Measurements from ENCODE around the gene GRK2.

- TF ChIP-seq GATA2 (IDR thresholded peaks at IDR 0.05; ENCODE audit: low read depth, low read length) (no peak), GATA3 (IDR thresholded peaks at IDR 0.05; ENCODE audit: low read depth, low read length) (no peak)
Measured at GRCh38 chr11:67317888-67318555, 51.7 kb downstream of the GRK2 start.

All from SH-SY5Y (cell line).